ENCODE results near the gene CMTM2. TPM values are rescaled to one million over a fixed set of nuclear protein-coding genes. Genes with fewer than 3 reads are reported as not detected.
"Not testable (repeated sequence)": the region's sequence is repeated elsewhere in the genome, so short reads cannot be mapped to it uniquely, and the experiment has no call there.

CMTM2 gene
- total and polyA plus RNA-seq, 10 donors: 0.70 to 54.6 (median 8.8) TPM

- Histone ChIP-seq H3K4me1 (peaks cover 5 to 69% (median 42%) of the 10 kb centered on the region in 6 donors), H3K4me3 (no peak overlapping the region), H3K9me3 (no peaks in the 10 kb centered on the region), H3K27ac (peak overlapping the region in 1 of 8 donors; percentile 9), H3K36me3 (peaks cover 0 to 92% (median 43%) of the 10 kb centered on the region in 6 donors), H3K27me3 (replicated peaks in 1 of 7) (no peaks in the 10 kb centered on the region)
- TF ChIP-seq, protein P1, sequence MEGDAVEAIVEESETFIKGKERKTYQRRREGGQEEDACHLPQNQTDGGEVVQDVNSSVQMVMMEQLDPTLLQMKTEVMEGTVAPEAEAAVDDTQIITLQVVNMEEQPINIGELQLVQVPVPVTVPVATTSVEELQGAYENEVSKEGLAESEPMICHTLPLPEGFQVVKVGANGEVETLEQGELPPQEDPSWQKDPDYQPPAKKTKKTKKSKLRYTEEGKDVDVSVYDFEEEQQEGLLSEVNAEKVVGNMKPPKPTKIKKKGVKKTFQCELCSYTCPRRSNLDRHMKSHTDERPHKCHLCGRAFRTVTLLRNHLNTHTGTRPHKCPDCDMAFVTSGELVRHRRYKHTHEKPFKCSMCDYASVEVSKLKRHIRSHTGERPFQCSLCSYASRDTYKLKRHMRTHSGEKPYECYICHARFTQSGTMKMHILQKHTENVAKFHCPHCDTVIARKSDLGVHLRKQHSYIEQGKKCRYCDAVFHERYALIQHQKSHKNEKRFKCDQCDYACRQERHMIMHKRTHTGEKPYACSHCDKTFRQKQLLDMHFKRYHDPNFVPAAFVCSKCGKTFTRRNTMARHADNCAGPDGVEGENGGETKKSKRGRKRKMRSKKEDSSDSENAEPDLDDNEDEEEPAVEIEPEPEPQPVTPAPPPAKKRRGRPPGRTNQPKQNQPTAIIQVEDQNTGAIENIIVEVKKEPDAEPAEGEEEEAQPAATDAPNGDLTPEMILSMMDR (IDR thresholded peaks at IDR 0.05 in 8 of 11, conservative IDR thresholded peaks at IDR 0.05 in 3 of 11): no peak
- TF ChIP-seq POLR2A (IDR thresholded peaks at IDR 0.05): no peak
- no peak for TF ChIP-seq POLR2AphosphoS5 (IDR thresholded peaks at IDR 0.05)
- no peak for DNase-seq
- intact Hi-C loops (cut with DNase I; ENCODE audit: low total_unique reads): loop anchor here (5.0 kb wide), 1 partner anchor 76 kb away; no protein-coding TSS in a partner anchor
- 78 to 96% (median 92%) methylated on average over 2 of the region's 2 CpGs for WGBS, 5 donors
These were observed 15.5 kb upstream of the CMTM2 start for GRCh38 chr16:66563574-66564334.

- TF ChIP-seq, protein P1 (IDR thresholded peaks at IDR 0.05 in 8 of 11, conservative IDR thresholded peaks at IDR 0.05 in 3 of 11): no peak
- TF ChIP-seq POLR2AphosphoS5 (IDR thresholded peaks at IDR 0.05): peak in 1 of 3 donors; percentile 46
- Histone ChIP-seq H3K9me3 (no peaks in the 10 kb centered on the region), H3K4me3 (no peak within 1 kb of the TSS), H3K36me3 (peaks cover 0 to 79% (median 37%) of the 10 kb centered on the region in 6 donors), H3K27ac (no peak within 1 kb of the TSS), H3K4me1 (peaks cover 5 to 59% (median 20%) of the 10 kb centered on the region in 6 donors), H3K27me3 (replicated peaks in 1 of 7) (no peaks in the 10 kb centered on the region)
- intact Hi-C loops (cut with DNase I; ENCODE audit: low total_unique reads): no loop called here
- no peak for DNase-seq
- WGBS, 5 donors: 94 to 99% (median 97%) methylated on average over 46 to 54 of the region's 54 CpGs
These were observed 13.0 kb upstream of the CMTM2 start, which contains the start of gene CMTM1 for GRCh38 chr16:66566051-66566901. Gene CMTM1 (plus strand): TSS chr16:66566439. CDS start chr16:66566514, 75 bp downstream.

DNA sequence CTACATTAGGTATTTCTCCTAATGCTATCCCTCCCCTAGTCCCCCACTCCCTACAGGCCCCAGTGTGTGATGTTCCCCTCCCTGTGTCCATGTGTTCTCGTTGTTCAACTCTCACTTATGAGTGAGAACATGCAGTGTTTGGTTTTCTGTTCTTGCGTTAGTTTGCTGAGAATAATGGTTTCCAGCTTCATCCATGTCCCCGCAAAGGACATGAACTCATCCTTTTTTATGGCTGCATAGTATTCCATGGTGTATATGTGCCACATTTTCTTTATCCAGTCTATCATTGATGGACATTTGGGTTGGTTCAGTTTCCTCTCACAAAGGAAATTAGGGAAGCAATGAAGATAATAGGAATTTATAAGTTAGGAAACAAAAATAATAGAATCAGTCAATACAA is 12.0 kb upstream of the CMTM2 start:
- DNase-seq; H3K27ac ChIP-seq; H3K4me3 ChIP-seq; H3K27me3 ChIP-seq (replicated peaks in 1 of 7); H3K9me3 ChIP-seq; intact Hi-C loops (cut with DNase I; ENCODE audit: low total_unique reads): not testable (repeated sequence)
- 86 to 100% (median 97%) methylated on average over 3 of the region's 3 CpGs for WGBS, 5 donors
- peaks cover 0 to 50% (median 10%) of the 10 kb centered on the region in 6 donors for H3K4me1 ChIP-seq
- peaks cover 0 to 76% (median 37%) of the 10 kb centered on the region in 6 donors for H3K36me3 ChIP-seq

- WGBS, 5 donors: 84 to 100% (median 91%) methylated on average over 2 of the region's 2 CpGs
- Histone ChIP-seq H3K27me3 (replicated peaks in 1 of 7) (no peaks in the 10 kb centered on the region), H3K36me3 (peaks cover 0 to 65% (median 37%) of the 10 kb centered on the region in 6 donors), H3K4me3 (no peak overlapping the region), H3K4me1 (peaks cover 0 to 44% (median under 1%) of the 10 kb centered on the region in 6 donors), H3K27ac (no peak overlapping the region), H3K9me3 (no peaks in the 10 kb centered on the region)
- intact Hi-C loops (cut with DNase I; ENCODE audit: low total_unique reads): no loop called here
- DNase-seq: no peak
- TF ChIP-seq, protein P1 (IDR thresholded peaks at IDR 0.05 in 8 of 11, conservative IDR thresholded peaks at IDR 0.05 in 3 of 11): no peak
- TF ChIP-seq POLR2A (IDR thresholded peaks at IDR 0.05) (no peak), POLR2AphosphoS5 (IDR thresholded peaks at IDR 0.05) (no peak)
These were observed 10.9 kb upstream of the CMTM2 start for GRCh38 chr16:66568355-66568754.
